Panc1 (cell line): ENCODE data around the gene CCDC6. TPM values are rescaled to one million over a fixed set of nuclear protein-coding genes. Genes with fewer than 3 reads are reported as not detected.

Experiments
- ATAC-seq: fragments of 200-7000 bp; cut with Tn5 transposase; 2 replicates; pipeline ENCODE4 v1.9.1; 2020; ENCODE audit warnings: mild to moderate bottlenecking, moderate library complexity
- BruUV-seq: library from RNA; stranded (reverse); fragments of 400-500 nt; replicated peaks from 2 replicates; lab custom pipeline; 2021; lab: Mats Ljungman, UMichigan
- CTCF ChIA-PET: fragments of 300-600 bp; sonication (Branson Sonifier 250); formaldehyde crosslinking; loops from one replicate; lab custom pipeline; 2022; ENCODE audit warnings: antibody characterized with exemption; lab: Charles Lee
- POLR2A ChIA-PET: fragments of 300-600 bp; sonication (Branson Sonifier 250); formaldehyde crosslinking; loops from one replicate; lab custom pipeline; 2022; ENCODE audit warnings: antibody characterized with exemption; lab: Charles Lee
- DNase-seq: peaks from one replicate; pipeline ENCODE4 v3.0.0-alpha.2; 2010; ENCODE audit warnings: low read depth, low spot score
- H3K27ac ChIP-seq: 2 replicates; pipeline ENCODE4 v1.5.1; 2011; ENCODE audit warnings: mild to moderate bottlenecking, low read length, inconsistent platforms
- H3K27me3 ChIP-seq: fragments of 200-500 bp; sonication (Bioruptor generic); 2 replicates; pipeline ENCODE4 v1.6.0; 2014; ENCODE audit warnings: low read length, inconsistent platforms; ENCODE audit not compliant: control insufficient read depth, insufficient read depth
- H3K36me3 ChIP-seq: fragments of 200-500 bp; sonication (Bioruptor generic); 2 replicates; pipeline ENCODE4 v1.5.1; 2014; ENCODE audit warnings: inconsistent platforms, mild to moderate bottlenecking, low read length, moderate library complexity; ENCODE audit not compliant: control insufficient read depth, insufficient read depth
- H3K4me1 ChIP-seq: 2 replicates; pipeline ENCODE4 v1.5.1; 2011; ENCODE audit warnings: inconsistent platforms, mild to moderate bottlenecking, low read length, moderate library complexity; ENCODE audit not compliant: control insufficient read depth, insufficient read depth
- H3K4me3 ChIP-seq, 2 experiments: 2 replicates each; pipeline ENCODE4 v1.5.1; 2011 to 2012; ENCODE audit warnings: low read depth in 2 of 2, low read length in 2 of 2, mild to moderate bottlenecking in 2 of 2, inconsistent platforms in 1 of 2, moderate library complexity in 1 of 2
- H3K9me3 ChIP-seq: fragments of 200-500 bp; sonication (Bioruptor generic); 2 replicates; pipeline ENCODE4 v1.5.1; 2014; ENCODE audit warnings: low read depth, mild to moderate bottlenecking, inconsistent platforms, low read length, moderate library complexity; ENCODE audit not compliant: control insufficient read depth, insufficient read depth
- POLR2AphosphoS5 ChIP-seq: IDR thresholded peaks from 2 replicates; pipeline ENCODE4 v1.6.1; 2012; ENCODE audit warnings: mild to moderate bottlenecking, low read depth, low read length, moderate library complexity
- SIN3A ChIP-seq: IDR thresholded peaks from 2 replicates; pipeline ENCODE4 v1.6.1; 2012; ENCODE audit warnings: low read depth, mild to moderate bottlenecking, low read length, moderate library complexity, borderline replicate concordance; ENCODE audit not compliant: insufficient read depth
- TCF7L2 ChIP-seq: IDR thresholded peaks from 2 replicates; pipeline ENCODE4 v1.6.1; 2011; ENCODE audit warnings: mild to moderate bottlenecking, low read depth, low read length, inconsistent platforms
- in situ Hi-C: cut with HindIII; loops from 2 replicates; pipeline ENCODE4 v1.10.0; 2016; ENCODE audit warnings: low sequenced_read_pairs, low pct_unique_long_range_greater_than_20kb
- intact Hi-C: fragments of 100-400 bp; cut with micrococcal nuclease; formaldehyde crosslinking; loops from one replicate; pipeline ENCODE4 v1.10.0; 2022; ENCODE audit not compliant: unreplicated experiment
- total RNA-seq: library from RNA; stranded (reverse); gene quantifications from one replicate; pipeline ENCODE4 v1.2.1, GENCODE V29; 2021; ENCODE audit not compliant: unreplicated experiment
- TF ChIP-seq, protein P1 (sequence below), 2 experiments: IDR thresholded peaks; 2 replicates each; pipeline ENCODE4 v1.6.1; 2011 to 2012; ENCODE audit warnings: low read depth in 2 of 2, control low read depth in 1 of 2, low read length in 1 of 2, mild to moderate bottlenecking in 1 of 2, moderate library complexity in 1 of 2; ENCODE audit not compliant: insufficient read depth in 1 of 2
- TF ChIP-seq, protein P2 (sequence below): fragments of 450-650 bp; IDR thresholded peaks from 2 replicates; pipeline ENCODE4 v1.5.1; 2017; ENCODE audit warnings: mild to moderate bottlenecking

Gene CCDC6
- total RNA-seq, 1 experiment from 2014 or later: 48.7 TPM

DNA sequence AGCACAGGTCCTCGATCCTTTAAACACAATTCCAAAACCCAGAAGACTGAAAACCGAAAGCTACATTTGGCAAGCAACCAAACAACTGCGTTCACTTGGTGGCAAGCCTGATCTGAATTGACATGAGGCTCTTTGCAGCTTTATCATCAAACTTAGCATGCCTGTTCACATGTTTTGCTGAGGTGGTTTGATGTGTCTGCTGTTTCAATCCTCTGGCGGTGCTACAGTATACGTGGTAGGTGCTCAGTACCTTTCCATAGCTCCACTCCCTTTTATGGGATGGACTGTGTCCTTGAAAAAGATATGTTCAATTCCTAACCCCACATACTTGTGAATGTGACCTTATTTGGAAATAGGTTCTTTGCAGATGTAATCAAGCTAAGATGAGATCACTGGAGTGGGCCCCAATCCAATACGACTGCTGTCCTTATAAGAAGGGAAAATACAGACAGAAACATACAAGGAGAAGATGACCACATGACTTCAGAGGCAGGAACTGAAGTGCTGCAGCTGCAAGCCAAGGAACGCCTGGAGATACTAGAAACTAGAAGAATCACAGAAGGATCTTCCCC, 33.4 kb downstream of the CCDC6 start:
- Histone ChIP-seq H3K9me3 (no peaks in the 10 kb centered on the region), H3K27me3 (no peaks in the 10 kb centered on the region), H3K4me1 (no peaks in the 10 kb centered on the region), H3K36me3 (no peaks in the 10 kb centered on the region), H3K4me3 (no peak overlapping the region), H3K27ac (no peak overlapping the region)
- ATAC-seq: no peak
- ChIA-PET CTCF (no interaction called here), POLR2A (no interaction called here)
- DNase-seq: no peak
- no TSS peak for BruUV-seq
- in situ Hi-C loops (no loop called here), intact Hi-C loops (no loop called here)
- TF ChIP-seq, protein P1, sequence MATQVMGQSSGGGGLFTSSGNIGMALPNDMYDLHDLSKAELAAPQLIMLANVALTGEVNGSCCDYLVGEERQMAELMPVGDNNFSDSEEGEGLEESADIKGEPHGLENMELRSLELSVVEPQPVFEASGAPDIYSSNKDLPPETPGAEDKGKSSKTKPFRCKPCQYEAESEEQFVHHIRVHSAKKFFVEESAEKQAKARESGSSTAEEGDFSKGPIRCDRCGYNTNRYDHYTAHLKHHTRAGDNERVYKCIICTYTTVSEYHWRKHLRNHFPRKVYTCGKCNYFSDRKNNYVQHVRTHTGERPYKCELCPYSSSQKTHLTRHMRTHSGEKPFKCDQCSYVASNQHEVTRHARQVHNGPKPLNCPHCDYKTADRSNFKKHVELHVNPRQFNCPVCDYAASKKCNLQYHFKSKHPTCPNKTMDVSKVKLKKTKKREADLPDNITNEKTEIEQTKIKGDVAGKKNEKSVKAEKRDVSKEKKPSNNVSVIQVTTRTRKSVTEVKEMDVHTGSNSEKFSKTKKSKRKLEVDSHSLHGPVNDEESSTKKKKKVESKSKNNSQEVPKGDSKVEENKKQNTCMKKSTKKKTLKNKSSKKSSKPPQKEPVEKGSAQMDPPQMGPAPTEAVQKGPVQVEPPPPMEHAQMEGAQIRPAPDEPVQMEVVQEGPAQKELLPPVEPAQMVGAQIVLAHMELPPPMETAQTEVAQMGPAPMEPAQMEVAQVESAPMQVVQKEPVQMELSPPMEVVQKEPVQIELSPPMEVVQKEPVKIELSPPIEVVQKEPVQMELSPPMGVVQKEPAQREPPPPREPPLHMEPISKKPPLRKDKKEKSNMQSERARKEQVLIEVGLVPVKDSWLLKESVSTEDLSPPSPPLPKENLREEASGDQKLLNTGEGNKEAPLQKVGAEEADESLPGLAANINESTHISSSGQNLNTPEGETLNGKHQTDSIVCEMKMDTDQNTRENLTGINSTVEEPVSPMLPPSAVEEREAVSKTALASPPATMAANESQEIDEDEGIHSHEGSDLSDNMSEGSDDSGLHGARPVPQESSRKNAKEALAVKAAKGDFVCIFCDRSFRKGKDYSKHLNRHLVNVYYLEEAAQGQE (IDR thresholded peaks at IDR 0.05; ENCODE audit: insufficient read depth in 1 of 2, low read depth in 2 of 2, low read length in 1 of 2): no peak
- TF ChIP-seq SIN3A (no peak), TCF7L2 (no peak), POLR2AphosphoS5 (no peak)
- TF ChIP-seq, protein P2, sequence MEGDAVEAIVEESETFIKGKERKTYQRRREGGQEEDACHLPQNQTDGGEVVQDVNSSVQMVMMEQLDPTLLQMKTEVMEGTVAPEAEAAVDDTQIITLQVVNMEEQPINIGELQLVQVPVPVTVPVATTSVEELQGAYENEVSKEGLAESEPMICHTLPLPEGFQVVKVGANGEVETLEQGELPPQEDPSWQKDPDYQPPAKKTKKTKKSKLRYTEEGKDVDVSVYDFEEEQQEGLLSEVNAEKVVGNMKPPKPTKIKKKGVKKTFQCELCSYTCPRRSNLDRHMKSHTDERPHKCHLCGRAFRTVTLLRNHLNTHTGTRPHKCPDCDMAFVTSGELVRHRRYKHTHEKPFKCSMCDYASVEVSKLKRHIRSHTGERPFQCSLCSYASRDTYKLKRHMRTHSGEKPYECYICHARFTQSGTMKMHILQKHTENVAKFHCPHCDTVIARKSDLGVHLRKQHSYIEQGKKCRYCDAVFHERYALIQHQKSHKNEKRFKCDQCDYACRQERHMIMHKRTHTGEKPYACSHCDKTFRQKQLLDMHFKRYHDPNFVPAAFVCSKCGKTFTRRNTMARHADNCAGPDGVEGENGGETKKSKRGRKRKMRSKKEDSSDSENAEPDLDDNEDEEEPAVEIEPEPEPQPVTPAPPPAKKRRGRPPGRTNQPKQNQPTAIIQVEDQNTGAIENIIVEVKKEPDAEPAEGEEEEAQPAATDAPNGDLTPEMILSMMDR: no peak

DNA sequence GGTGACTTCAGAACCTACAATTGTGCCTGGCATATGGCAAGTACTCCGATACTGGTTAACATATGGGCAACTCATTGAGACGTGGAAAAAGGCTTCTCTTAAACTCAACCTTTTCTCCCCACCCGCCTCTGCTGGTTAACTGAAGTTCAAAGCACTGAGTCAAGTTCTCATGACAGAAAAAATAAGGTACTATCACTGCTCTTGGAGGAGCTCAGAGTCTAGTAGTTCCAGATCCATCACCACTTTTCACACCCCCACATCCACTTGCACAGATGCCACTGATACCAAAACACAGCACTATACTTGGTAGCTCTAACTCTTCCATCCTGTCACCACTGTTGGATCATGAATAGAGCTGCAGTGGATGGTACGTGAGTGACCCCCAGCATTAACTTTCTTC, 36.2 kb downstream of the CCDC6 start:
- Histone ChIP-seq H3K4me3 (no peak overlapping the region), H3K4me1 (peaks cover under 1% of the 10 kb centered on the region; the same call in 1 of the 2 replicates), H3K9me3 (no peaks in the 10 kb centered on the region), H3K27ac (no peak overlapping the region), H3K36me3 (no peaks in the 10 kb centered on the region), H3K27me3 (no peaks in the 10 kb centered on the region)
- intact Hi-C loops: no loop called here
- BruUV-seq: no TSS peak
- ATAC-seq: no peak
- in situ Hi-C loops: no loop called here
- CTCF ChIA-PET: no interaction called here
- POLR2A ChIA-PET: no interaction called here
- DNase-seq: no peak
- TF ChIP-seq, protein P1 (IDR thresholded peaks at IDR 0.05; ENCODE audit: insufficient read depth in 1 of 2, low read depth in 2 of 2, low read length in 1 of 2): no peak
- TF ChIP-seq POLR2AphosphoS5: no peak
- TF ChIP-seq, protein P2: no peak
- TF ChIP-seq TCF7L2: no peak
- TF ChIP-seq SIN3A: no peak
